Measurements from ENCODE around the gene CTSH.
A peak's percentile ranks its signal among the peaks of the same experiment; 100 is the strongest.
"Not testable (repeated sequence)": the region's sequence is repeated elsewhere in the genome, so short reads cannot be mapped to it uniquely, and the experiment has no call there.

CTSH gene

DNA sequence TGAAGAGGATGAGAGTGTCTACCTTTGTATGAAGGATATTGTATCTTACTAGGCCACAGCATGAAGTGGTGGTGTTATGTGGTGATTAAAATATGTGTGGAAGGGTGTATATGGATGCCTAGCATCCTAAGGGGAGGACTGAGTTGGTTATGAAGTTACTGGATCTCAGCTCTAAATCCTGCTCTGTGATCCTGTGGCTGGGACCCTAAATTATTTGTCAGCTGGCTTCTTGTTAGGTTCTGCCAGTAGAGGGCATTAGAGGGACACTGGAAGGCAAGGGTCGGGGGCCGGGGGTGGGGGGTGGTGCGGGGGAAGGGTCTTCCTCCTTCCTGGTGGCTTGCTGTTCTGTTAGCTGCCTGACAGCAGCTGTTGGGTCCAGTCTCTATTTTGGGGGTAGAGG is 37.3 kb downstream of the CTSH start:
- H3K4me3 ChIP-seq = no peak overlapping the region
- peak overlapping the region in 1 of 21 experiments; percentile 33 for H3K27ac ChIP-seq

DNA sequence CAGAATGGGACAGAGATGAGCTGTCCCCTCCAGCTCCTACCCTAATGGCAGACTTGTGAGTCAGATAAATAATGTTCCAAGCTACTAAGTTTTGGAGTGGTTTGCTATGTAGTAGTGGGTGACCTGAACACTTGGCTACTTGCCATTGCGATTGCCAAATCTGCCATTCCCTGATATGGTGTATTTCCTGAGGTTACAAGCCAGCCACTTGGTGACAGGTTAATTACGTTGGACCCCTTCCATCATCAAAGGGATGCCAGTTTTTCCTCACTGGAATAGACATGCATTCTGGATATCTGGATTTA is 38.6 kb downstream of the CTSH start:
- Histone ChIP-seq H3K4me3 (no peak overlapping the region), H3K27ac (no peak overlapping the region)

DNA sequence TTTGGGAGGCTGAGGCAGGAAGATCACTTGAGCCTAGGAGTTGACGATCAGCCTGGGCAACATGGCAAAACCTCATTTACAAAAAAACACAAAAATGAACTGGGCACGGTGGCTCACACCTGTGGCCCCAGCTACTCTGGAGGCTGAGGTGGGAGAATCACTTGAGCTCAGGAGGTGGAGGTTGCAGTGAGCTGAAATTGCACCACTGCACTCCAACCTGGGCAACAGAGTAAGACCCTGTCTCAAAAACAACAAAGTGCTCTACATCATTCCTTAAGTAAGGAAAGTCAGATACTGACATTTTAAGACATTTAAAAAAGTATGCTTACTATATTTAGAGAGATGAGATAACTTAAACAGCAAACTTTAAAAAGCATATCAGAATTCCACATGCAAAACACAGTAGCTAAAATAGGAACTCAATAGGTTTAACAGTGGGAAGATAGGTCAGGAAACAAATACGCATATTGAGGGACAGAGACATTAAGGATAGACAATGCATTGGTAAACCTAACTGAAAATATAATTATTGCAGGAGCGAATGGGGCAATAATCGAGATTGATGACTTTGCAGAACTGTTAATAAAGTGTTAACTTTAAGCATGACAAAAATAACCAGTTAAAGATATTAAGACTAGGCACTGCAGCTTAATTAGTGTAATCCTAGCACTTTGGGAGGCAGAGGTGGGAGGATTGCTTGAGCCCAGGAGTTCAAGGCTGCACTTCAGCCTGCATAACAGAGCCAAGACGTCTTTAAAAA is 40.1 kb downstream of the CTSH start:
- Histone ChIP-seq H3K4me3 (no peak overlapping the region), H3K27ac (no peak overlapping the region)

DNA sequence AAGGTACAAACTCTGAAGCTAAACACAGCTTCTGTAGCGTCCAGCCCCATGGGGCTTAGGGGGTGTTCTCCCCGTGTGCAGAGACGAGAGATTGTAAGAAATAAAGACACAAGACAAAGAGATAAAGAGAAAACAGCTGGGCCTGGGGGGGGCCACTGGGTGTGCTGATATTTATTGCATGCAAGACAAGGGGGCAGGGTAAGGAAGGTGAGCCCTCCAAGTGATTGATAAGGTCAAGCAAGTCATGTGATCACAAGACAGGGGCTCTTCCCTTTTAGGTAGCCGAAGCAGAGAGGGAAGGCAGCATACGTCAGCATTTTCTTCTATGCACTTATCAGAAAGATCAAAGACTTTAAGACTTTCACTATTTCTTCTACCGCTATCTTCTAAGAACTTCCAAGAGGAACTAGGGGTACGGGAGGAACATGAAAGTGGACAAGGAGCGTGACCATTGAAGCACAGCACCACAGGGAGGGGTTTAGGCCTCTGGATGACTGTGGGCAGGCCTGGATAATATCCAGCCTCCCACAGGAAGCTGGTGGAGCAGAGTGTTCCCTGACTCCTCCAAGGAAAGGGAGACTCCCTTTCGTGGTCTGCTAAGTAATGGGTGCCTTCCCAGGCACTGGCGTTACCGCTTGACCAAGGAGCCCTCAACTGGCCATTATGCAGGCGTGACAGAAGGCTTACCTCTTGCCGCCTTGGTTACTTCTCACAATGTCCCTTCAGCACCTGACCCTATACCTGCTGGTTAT is 42.4 kb downstream of the CTSH start:
- not testable (repeated sequence) for H3K27ac ChIP-seq, H3K4me3 ChIP-seq

DNA sequence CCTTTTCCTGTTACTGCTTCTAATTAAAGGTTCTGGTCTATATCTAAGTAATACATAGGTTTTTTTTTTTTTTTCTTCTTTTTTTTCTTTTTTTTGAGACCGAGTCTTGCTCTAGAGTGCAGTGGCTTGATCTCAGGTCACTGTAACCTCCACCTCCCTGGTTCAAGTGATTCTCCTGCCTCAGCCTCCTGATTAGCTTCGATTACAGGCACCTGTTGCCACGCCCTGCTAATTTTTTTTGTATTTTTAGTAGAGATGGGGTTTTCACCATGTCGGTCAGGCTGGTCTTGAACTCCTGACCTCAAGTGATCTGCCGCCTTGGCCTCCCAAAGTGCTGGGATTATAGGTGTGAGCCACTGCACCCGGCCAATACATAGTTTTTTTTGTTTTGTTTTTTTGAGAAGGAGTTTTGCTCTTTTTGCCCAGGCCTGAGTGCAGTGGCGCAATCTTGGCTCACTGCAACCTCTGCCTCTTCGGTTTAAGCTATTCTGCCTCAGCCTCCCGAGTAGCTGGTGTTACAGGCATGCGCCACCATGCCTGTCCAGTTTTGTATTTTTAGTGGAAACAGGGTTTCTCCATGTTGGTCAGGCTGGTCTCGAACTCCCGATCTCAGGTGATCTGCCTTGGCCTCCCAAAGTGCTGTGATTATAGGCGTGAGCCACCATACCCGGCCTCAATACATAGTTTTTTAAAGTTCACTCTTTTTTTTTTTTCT is 43.9 kb downstream of the CTSH start:
- not testable (repeated sequence) for H3K4me3 ChIP-seq, H3K27ac ChIP-seq

DNA sequence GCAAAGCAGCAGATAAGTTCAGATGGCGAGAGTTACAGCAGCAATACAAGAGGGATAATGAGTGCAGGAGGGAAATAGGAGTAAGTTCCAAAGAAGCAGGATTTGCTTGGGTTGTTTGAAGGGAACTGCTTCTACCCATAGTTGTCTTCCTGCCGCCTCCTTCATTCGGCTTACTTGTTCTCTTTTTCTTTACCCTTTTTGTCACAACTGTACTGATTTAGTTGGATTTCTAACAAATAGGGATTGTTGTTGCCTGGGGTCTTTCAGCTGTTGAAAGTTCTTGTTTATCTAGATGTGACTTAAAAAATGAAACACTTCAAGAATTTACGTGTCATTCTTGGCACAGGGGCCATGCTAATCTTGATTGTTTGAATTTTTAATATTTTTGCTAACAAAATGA is 46.3 kb downstream of the CTSH start:
- H3K27ac ChIP-seq = no peak overlapping the region
- H3K4me3 ChIP-seq = no peak overlapping the region

DNA sequence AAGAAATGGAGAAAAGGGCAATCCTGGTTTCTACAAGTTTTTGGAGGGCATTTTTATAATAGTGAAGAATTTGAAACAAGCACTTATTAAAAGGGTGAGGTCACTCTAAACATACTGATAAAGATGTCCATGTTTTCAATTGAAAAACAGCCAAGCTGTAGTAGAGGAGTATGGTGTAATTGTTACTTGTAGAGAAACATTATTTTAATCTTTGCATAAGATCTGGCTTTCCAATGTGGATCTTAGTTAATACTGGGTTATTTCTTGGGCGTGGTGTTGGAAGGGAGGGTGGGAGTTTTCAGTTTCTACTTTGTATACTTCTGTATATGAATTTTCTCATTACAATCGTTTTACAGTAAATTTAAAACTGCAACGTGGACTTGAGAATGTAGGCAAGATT is 49.4 kb downstream of the CTSH start:
- H3K4me3 ChIP-seq = no peak overlapping the region
- no peak overlapping the region for H3K27ac ChIP-seq

DNA sequence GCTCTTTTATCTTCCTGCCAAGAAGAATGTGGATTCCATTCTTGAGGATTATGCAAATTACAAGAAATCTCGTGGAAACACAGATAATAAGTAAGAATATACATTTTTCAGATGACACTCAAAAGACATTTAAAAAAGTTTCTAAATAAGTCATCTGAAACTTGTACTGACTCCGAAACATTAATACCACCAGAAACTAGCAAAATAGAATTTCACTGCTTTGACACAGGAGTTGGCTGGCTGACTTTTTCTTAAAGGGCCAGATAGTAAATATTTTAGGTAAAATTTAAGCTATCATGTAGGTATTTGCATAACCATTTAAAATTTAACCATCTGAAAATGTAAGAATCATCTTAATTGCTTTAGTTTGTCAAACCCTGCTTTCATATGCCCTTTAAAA is 51.3 kb downstream of the CTSH start:
- Histone ChIP-seq H3K27ac (no peak overlapping the region), H3K4me3 (no peak overlapping the region)

DNA sequence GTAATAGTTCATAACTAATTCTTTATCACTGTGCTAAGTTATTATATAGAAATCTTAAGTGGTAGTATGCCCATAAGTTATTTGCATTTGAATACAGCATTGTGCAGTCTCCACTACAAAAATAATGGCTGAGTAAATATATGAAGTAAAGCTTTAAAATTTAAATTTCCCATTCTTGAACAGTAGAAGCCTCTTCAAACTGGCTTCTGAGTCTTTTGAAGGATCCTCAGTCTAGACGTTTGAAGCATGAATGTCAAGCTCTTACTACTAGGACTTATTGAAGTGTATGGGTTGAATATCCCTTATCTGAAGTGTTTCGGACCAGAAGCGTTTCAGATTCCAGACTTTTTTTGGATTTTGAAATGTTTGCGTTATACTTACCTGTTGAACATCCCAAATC is 55.8 kb downstream of the CTSH start:
- H3K4me3 ChIP-seq = no peak overlapping the region
- no peak overlapping the region for H3K27ac ChIP-seq

DNA sequence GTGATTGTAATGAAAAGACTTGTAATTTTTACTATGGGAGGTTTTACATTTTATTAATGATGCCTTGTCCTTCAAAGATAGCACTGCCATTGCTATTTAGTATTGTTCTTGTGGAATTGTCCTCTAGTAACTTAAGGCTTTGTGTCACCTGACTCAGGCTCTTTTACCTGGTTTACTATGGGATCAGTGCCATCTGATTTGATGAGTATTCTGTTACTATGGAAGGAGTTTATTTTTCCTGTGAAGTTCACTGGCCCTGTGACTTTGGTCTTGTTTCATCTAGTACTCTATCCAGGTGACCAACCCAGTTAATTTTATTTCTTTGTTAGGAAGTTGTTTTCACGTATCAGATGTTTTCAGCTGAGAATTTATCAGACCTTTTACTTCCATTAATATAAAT is 63.2 kb downstream of the CTSH start:
- H3K4me3 ChIP-seq = no peak overlapping the region
- H3K27ac ChIP-seq = no peak overlapping the region

DNA sequence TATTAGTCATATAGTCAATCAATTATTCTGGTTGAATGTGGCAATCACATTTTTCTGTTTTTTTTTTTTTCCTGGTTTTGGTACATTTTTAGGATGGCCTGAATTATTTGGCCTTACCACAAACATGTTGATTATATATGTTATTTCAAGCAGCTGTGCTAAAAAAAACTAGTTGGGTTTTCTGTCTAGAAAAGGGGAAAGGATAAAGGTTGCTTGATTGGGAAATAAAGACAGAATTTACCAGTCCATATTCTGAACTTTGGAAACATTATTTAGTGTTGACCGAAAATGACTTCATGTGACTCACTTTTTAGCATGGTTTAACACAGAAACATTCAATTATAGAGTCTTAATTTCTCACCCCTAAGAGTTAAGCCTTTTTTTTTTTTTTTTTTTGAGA is 64.0 kb downstream of the CTSH start:
- Histone ChIP-seq H3K4me3 (no peak overlapping the region), H3K27ac (peak overlapping the region in 1 of 21 experiments; percentile 43)

DNA sequence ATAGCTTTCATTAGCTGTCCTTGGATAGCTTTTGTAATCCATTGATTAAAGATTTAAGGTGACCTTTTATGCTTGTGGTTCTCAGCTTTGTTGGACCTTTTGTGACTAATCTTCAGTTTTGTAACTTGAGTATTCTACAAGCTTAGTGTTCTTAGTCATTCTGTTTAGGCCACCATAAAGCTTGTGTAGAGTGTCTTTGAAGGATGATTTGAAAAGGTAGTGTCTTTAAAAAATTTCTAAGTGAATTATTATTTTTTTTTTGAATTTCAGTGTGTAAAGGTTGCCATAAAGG is 64.7 kb downstream of the CTSH start:
- peak overlapping the region in 1 of 21 experiments; percentile 43 for H3K27ac ChIP-seq
- H3K4me3 ChIP-seq = no peak overlapping the region

DNA sequence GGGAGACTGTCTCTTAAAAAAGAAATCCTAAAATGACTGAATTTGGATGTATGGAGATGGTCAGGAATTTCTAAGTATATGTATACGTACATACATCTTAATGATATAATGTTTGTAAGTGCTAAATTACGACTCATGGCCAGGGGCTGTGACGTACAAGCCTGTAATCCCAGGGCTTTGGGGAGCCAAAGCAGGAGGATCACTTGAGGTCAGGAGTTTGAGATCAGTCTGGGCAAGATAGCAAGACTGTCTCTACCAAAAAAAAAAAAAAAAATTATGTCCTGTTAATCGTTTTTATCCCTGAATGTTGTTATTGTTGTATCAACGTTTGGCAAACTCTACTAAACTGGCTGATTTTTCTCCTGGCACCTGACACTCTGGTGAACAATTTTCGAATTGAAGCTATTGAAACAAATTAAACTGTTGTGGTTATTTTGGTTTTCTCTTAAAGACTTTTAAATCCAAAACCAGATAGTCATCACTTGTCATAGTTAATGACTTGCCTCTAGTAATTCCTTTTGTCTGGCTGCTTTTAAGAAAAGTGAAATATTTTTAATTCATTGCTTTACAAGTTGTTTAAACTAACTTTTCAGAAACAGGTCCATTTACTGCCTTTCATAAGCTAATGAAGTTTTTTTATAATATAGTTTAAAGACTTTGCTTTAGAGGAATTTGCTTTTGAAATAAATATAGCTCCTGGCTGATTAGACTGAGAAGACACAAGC is 65.2 kb downstream of the CTSH start:
- no peak overlapping the region for H3K4me3 ChIP-seq
- H3K27ac ChIP-seq = peak overlapping the region in 2 of 21 experiments; percentile 41 to 47

DNA sequence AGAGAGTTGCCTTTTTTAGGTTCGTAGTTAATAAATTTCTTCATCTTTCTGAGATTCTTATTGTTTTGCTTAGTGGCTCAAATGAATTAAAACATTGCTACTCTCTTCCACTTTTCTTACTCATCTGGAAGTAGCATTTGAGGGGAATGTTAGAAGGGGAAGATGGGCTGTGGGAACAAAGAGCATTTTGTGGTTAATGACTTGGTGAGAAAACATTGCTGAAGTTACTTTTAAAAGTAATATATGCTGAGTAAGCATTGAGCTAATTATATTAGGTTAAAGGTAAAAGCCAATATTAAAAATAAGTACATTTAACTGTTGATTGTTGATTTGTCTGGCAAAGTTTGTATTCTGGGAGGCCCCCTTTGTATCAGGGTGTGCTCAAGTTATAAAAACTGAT is 66.5 kb downstream of the CTSH start:
- H3K4me3 ChIP-seq = no peak overlapping the region

DNA sequence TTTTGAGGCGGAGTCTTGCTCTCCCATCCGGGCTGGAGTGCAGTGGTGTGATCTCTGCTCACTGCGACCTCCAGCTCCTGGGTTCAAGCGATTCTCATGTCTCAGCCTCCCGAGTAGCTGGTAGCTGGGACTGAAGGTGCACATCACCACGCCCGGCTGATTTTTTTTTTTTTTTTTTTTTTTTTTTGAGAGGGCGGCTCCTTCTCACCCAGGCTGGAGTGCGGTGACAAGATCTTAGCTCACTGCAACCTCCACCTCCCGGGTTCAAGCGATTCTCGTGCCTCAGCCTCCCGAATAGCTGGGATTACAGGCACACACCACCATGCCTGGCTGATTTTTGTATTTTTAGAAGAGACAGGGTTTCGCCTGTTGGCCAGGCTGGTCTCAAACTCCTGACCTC is 67.9 kb downstream of the CTSH start:
- H3K4me3 ChIP-seq, H3K27ac ChIP-seq: not testable (repeated sequence)

More for the DNA sequence above, 66.5 kb downstream of the CTSH start:
- no peak overlapping the region for H3K27ac ChIP-seq

DNA sequence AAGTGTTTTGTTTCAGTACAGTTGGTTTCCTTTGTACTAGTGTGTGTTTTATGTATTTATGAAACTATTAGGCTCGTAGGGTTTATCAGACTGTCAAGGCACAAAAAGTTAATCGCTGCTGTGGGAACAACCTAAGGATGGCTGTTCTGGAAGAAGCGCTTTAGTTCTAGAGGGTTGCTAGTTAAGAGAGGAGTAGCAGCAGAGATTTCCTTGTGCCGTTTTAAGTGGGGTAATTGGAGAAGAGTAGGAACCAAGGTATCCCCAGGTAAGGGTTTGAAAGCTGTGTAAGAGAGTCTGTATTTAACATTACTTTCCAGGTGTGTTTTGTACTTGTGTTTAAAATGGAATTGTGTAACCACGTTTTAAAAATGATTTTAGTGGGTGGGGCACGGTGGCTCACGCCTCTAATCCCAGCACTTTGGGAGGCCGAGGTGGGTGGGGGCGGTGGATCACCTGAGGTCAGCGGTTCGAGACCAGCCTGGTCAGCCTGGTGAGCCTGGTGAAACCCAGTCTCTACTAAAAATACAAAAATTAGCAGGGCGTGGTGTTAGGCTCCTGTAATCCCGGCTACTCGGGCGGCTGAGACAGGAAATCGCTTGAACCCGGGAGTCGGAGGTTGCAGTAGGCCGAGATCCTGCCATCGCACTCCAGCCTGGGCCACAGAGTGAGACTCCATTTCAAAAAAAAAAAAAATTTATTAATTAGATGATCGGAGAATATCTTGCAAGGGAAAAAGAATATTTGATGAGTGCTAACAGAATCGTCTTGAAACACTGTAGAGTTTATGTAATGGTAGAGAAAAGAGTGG is 69.5 kb downstream of the CTSH start:
- peak overlapping the region in 6 of 7 experiments; percentile 78 to 97 (median 94) for H3K4me3 ChIP-seq
- H3K27ac ChIP-seq = peak overlapping the region in 9 of 21 experiments; percentile 12 to 100 (median 100)

DNA sequence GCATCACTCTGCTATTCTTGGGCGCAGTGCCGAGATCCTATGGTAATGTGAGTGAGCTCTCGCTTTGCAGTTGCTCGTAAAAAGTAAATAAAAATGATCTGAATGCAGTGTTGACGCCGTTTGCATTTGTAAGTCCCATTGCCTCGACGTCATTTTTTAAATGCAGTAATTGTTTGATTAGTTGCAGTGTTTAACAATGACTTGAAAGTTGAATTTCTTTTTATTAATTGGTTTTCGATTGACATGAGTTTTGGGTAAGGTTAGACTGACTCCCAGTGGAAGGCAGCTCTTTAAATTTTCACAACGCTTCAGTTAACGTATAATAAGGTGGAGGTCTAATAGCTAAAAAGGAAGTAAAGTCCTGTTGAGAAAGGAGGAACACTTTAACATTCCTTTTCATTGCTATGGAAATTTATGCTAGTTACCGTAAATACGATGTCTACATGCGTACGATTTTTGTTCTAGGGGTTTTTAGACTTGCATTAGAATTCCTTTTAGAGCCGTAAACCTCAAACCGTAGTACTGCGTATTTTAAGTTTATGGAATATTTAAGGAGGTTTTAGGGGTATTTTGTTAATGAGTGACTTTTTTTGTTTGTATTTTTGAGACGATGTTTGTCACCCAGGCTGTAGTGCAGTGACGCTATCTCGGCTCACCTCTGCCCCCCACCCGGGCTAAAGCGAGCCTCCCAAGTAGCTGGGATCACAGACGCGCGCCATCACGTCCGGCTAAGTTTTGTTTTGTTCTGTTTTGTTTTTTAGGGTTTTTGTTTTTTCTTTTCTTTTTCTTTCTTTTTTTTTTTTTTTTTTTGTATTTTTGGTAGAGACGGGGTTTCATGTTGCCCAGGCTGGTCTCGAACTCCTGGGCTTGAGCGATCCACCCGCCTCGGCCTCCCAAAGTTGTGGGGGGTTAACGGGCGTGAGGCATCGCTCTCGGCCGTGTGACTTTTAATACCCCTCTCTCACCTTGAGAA is 70.8 kb downstream of the CTSH start:
- Histone ChIP-seq H3K4me3 (peak overlapping the region; percentile 78 to 97 (median 94)), H3K27ac (peak overlapping the region; percentile 95 to 100 (median 99))
